Measurements from ENCODE around the gene ETV6.

The ETV6 gene

DNA sequence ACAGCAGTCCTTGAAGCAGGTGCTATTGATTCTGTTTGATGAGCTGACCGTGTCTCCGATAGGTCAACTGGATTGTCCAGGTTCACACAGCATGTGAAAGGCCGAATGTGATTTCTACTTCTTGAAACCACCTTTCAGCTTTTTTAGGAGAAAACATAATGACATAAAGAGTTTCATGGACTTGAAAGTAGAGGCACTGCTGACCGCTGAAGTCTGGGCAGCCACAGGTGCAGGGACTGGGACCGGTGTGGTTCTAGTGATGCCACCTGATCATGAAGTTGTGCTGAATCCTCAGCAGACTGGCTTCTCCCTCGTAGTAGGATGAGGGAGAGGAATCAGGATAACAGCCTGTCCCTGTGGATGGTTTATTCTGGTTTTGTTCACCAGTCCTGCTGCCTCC is 108.1 kb downstream of the ETV6 start:
- no peak overlapping the region for H3K9ac ChIP-seq (ENCODE audit: low read length)
- H3K36me3 ChIP-seq (ENCODE audit: control insufficient read depth, low read depth, low read length), result peaks cover 3% of the 10 kb centered on the region
- no peaks in the 10 kb centered on the region for H3K9me3 ChIP-seq (ENCODE audit: control insufficient read depth, low read depth, low read length)
- H3K27me3 ChIP-seq (ENCODE audit: control insufficient read depth, insufficient read depth, low read length), result no peaks in the 10 kb centered on the region
- no peak overlapping the region for H3K27ac ChIP-seq (ENCODE audit: low read length)
- H3K4me3 ChIP-seq (ENCODE audit: low read length), result no peak overlapping the region
- H3K4me1 ChIP-seq (ENCODE audit: control insufficient read depth, low read depth, low read length), result peaks cover 20% of the 10 kb centered on the region

- Histone ChIP-seq H3K4me3 (ENCODE audit: low read length) (no peak overlapping the region), H3K27ac (ENCODE audit: low read length) (no peak overlapping the region), H3K9ac (ENCODE audit: low read length) (no peak overlapping the region), H3K36me3 (ENCODE audit: control insufficient read depth, low read depth, low read length) (peaks cover 3% of the 10 kb centered on the region), H3K9me3 (ENCODE audit: control insufficient read depth, low read depth, low read length) (no peaks in the 10 kb centered on the region), H3K4me1 (ENCODE audit: control insufficient read depth, low read depth, low read length) (peaks cover 17% of the 10 kb centered on the region), H3K27me3 (ENCODE audit: control insufficient read depth, insufficient read depth, low read length) (no peaks in the 10 kb centered on the region)
These were observed 108.6 kb downstream of the ETV6 start for GRCh38 chr12:11758087-11758486.

DNA sequence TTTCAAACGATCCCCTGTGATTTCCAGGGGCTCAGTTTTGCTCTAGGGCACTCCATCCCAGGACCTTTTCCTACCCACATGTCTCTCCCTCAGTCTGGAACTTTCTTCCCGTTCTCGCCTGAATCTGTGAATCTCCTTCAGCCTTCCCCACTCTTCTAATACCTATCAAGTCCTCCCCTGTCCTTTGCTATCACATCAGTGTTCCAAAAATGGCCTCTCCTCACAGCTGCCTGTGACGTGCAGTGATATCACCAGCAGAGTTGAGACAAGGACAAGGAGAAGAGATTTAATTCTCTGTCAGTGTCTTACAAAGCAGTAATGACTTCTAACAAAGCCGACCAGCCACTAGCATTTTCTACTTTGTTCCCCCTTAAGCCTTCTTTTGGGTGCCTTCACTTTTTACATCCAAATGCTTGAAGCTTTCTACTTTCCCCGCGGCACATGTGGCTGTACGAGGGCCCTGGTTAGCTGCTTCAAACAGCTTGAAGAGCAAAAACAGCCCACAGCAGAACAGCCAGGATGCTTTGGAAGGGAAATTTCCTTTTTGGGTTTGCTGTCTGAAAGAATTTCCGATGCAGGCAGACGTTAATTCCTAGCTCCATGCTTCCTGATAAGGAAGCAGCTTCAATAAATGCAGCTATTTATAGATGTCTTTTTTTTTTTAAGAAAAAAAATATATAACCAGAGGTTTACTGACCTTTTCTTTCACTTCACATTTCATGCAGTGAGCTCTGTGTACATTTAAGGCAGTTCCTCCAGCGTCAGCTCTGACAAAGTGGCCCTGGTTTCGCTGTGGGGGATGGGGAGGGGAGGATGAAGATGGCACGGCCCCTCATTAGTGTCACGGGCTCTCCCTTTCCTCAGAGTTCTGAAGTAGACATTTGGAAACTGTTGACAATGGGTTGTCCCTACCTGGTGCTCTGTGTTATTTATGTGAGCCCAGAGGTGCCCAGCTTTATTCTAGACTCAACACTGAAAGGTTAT is 109.3 kb downstream of the ETV6 start:
- Histone ChIP-seq H3K27me3 (ENCODE audit: control insufficient read depth, insufficient read depth, low read length) (no peaks in the 10 kb centered on the region), H3K36me3 (ENCODE audit: control insufficient read depth, low read depth, low read length) (peaks cover 2% of the 10 kb centered on the region), H3K4me3 (ENCODE audit: low read length) (no peak overlapping the region), H3K27ac (ENCODE audit: low read length) (no peak overlapping the region), H3K4me1 (ENCODE audit: control insufficient read depth, low read depth, low read length) (peaks cover 10% of the 10 kb centered on the region), H3K9me3 (ENCODE audit: control insufficient read depth, low read depth, low read length) (no peaks in the 10 kb centered on the region), H3K9ac (ENCODE audit: low read length) (no peak overlapping the region)

DNA sequence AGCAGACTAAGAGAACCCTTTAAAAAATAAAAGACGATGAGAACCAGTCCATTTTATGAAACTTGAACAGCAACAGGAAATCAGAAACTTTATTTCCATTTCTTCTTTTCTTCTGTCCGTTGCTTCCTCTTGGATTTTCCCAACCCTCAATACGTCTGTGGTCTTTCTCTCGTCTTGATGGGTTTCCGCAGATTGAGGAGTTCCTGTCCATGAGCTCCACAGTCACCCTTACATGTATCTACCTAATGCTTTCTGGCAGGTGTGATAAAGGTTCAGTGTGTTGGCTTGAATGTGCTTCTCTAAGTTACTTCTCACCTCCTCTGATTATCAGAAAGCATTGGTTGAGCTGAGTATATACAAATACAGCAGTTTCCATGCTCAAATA is 110.0 kb downstream of the ETV6 start:
- Histone ChIP-seq H3K9ac (ENCODE audit: low read length) (no peak overlapping the region), H3K4me1 (ENCODE audit: control insufficient read depth, low read depth, low read length) (peaks cover 10% of the 10 kb centered on the region), H3K27ac (ENCODE audit: low read length) (no peak overlapping the region), H3K27me3 (ENCODE audit: control insufficient read depth, insufficient read depth, low read length) (no peaks in the 10 kb centered on the region), H3K36me3 (ENCODE audit: control insufficient read depth, low read depth, low read length) (no peaks in the 10 kb centered on the region), H3K9me3 (ENCODE audit: control insufficient read depth, low read depth, low read length) (no peaks in the 10 kb centered on the region), H3K4me3 (ENCODE audit: low read length) (no peak overlapping the region)

DNA sequence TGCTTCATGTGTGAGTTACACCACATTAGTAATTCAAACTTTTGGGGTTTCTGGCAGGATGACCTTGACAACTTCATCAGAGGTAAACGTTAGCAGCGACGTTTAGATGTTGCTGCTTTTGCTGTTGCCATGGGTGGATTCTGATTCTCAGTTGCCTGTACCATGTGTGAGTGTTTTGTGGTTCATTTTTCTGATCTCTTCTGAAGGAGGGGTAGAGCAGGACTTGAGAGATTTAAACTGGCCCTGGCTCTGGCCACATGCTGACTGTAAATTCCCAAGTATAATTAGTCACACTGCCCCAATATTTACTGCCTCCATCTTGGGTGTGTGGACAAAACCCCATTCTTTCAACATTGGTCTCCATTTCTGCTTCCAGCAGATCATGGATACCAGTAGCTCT is 110.4 kb downstream of the ETV6 start:
- no peak overlapping the region for H3K27ac ChIP-seq (ENCODE audit: low read length)
- H3K36me3 ChIP-seq (ENCODE audit: control insufficient read depth, low read depth, low read length), result no peaks in the 10 kb centered on the region
- H3K4me3 ChIP-seq (ENCODE audit: low read length), result no peak overlapping the region
- peaks cover 10% of the 10 kb centered on the region for H3K4me1 ChIP-seq (ENCODE audit: control insufficient read depth, low read depth, low read length)
- H3K9ac ChIP-seq (ENCODE audit: low read length), result no peak overlapping the region
- H3K27me3 ChIP-seq (ENCODE audit: control insufficient read depth, insufficient read depth, low read length), result no peaks in the 10 kb centered on the region
- H3K9me3 ChIP-seq (ENCODE audit: control insufficient read depth, low read depth, low read length), result no peaks in the 10 kb centered on the region

DNA sequence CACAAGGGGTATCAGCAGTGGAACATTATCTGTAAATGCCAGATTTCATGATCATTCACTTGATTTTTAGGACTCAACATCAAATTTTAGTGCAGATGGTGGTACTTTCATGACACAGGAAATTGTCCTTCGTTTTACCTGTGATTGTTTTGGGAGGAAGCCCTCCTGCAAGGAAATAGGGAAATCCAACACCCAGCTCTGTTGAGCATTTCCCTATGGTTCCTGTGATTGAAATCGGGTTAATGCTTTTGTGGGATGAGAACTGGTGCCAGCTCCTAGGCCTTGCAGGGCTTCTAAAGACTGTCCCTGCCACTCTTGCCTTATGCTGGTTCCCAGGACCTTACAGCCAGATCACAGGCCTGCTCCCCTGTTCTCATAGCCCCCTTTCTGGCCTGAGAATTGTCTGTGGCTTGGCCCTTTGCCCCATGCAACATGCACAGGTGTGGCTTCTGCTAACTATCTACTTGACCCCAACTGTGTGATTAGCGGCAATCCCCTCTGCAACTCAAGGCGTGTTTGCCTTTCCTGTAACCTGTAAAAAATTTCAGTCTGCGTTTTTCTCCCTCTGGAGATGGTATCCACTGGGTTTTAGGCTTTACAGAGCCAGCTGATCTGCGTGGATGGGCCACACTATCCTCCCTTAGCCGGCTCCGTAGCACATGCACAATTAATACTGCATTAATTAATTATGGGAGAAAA is 112.5 kb downstream of the ETV6 start:
- no peak overlapping the region for H3K27ac ChIP-seq (ENCODE audit: low read length)
- no peaks in the 10 kb centered on the region for H3K36me3 ChIP-seq (ENCODE audit: control insufficient read depth, low read depth, low read length)
- peaks cover 23% of the 10 kb centered on the region for H3K4me1 ChIP-seq (ENCODE audit: control insufficient read depth, low read depth, low read length)
- H3K27me3 ChIP-seq (ENCODE audit: control insufficient read depth, insufficient read depth, low read length), result no peaks in the 10 kb centered on the region
- no peaks in the 10 kb centered on the region for H3K9me3 ChIP-seq (ENCODE audit: control insufficient read depth, low read depth, low read length)
- no peak overlapping the region for H3K9ac ChIP-seq (ENCODE audit: low read length)
- no peak overlapping the region for H3K4me3 ChIP-seq (ENCODE audit: low read length)

DNA sequence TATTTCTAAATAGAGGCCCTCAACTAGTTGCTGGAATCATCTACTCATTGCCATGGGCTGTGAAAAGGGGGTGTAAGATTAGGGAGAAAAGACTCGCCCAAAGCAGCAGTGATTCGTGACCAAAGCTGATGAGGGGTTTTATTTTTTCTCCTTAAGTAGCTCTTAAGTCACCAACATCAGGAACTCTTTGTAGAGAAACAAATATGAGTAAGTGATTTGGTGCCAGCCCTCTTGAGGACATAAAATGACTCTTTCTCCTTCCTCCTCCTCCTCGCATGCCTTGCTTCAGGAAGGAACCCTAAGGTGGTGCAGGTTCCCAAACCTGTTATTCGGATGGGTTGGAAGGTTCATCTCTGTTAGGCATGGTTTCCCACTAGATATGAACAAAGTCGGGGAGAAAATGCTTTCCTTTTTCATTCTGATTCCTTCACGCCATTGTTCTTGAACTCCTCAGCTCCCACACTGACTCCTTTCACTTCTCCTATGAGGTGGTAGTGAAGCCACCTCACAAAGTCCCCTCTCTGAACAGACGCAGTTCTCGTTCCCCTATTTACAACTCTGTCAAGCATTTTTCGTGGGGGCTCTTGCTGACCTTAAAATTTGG is 113.4 kb downstream of the ETV6 start:
- no peaks in the 10 kb centered on the region for H3K36me3 ChIP-seq (ENCODE audit: control insufficient read depth, low read depth, low read length)
- no peak overlapping the region for H3K9ac ChIP-seq (ENCODE audit: low read length)
- no peaks in the 10 kb centered on the region for H3K9me3 ChIP-seq (ENCODE audit: control insufficient read depth, low read depth, low read length)
- no peak overlapping the region for H3K27ac ChIP-seq (ENCODE audit: low read length)
- H3K27me3 ChIP-seq (ENCODE audit: control insufficient read depth, insufficient read depth, low read length), result no peaks in the 10 kb centered on the region
- H3K4me1 ChIP-seq (ENCODE audit: control insufficient read depth, low read depth, low read length), result peaks cover 23% of the 10 kb centered on the region
- no peak overlapping the region for H3K4me3 ChIP-seq (ENCODE audit: low read length)

DNA sequence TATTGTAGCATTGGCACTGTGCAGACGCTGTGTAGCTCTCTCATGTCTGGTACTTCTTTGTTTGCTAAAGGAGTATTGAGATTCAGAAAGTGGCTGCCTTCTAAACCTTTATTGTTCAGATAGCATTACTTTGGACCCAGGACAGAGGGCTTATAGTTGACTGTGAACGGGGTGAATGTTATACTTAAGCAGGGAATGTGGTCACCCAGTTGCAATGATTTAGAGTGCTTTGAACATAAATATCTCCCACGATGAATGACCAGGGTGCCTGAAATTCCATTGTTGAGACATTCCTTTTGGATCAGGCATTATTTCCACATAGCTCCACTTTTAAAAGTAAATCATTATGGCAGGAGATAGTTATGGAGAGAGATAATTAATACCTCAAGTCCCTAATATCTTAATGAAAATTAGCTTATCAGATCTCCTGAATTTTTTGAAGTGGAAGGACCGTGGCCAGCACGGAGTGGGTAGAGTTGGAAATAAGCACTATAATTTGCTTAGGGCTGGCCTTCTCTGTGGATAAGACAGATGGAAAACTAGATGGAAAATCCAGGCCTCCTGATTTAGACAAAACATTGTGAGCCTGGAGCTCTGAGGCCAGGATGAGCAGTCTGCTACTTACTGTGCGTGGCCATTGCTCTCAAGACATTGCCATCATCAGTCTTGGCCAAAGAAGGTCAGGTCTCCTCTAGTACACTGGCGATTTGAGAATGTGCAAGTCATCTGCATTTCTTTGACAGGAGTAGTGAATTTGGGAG is 114.5 kb downstream of the ETV6 start:
- no peak overlapping the region for H3K9ac ChIP-seq (ENCODE audit: low read length)
- H3K27me3 ChIP-seq (ENCODE audit: control insufficient read depth, insufficient read depth, low read length), result no peaks in the 10 kb centered on the region
- peaks cover 31% of the 10 kb centered on the region for H3K4me1 ChIP-seq (ENCODE audit: control insufficient read depth, low read depth, low read length)
- H3K27ac ChIP-seq (ENCODE audit: low read length), result no peak overlapping the region
- no peak overlapping the region for H3K4me3 ChIP-seq (ENCODE audit: low read length)
- H3K36me3 ChIP-seq (ENCODE audit: control insufficient read depth, low read depth, low read length), result no peaks in the 10 kb centered on the region
- no peaks in the 10 kb centered on the region for H3K9me3 ChIP-seq (ENCODE audit: control insufficient read depth, low read depth, low read length)

- Histone ChIP-seq H3K9ac (ENCODE audit: low read length) (no peak overlapping the region), H3K4me3 (ENCODE audit: low read length) (no peak overlapping the region), H3K4me1 (ENCODE audit: control insufficient read depth, low read depth, low read length) (peaks cover 31% of the 10 kb centered on the region), H3K9me3 (ENCODE audit: control insufficient read depth, low read depth, low read length) (no peaks in the 10 kb centered on the region), H3K27me3 (ENCODE audit: control insufficient read depth, insufficient read depth, low read length) (no peaks in the 10 kb centered on the region), H3K27ac (ENCODE audit: low read length) (no peak overlapping the region), H3K36me3 (ENCODE audit: control insufficient read depth, low read depth, low read length) (no peaks in the 10 kb centered on the region)
These were observed 115.4 kb downstream of the ETV6 start for GRCh38 chr12:11764837-11765236.

DNA sequence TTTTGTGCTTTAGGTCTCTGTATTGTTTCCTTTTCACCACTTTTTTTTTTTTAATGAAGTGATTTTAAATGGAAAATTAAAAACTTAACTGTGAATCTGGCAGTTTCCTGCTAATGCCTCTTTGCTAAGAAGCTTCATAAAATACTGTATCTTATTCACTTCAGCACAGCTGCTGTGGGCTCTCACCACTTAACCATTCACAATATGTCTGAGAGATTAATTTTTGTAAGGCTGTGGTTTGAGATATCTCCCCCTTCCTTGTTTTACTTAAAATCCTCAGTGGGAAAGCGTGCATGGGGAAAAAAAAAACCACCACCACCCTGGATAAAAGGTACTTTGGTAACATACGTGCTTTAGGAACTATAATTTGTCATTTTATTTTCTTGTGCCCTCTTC is 115.9 kb downstream of the ETV6 start:
- no peaks in the 10 kb centered on the region for H3K27me3 ChIP-seq (ENCODE audit: control insufficient read depth, insufficient read depth, low read length)
- no peaks in the 10 kb centered on the region for H3K36me3 ChIP-seq (ENCODE audit: control insufficient read depth, low read depth, low read length)
- no peak overlapping the region for H3K4me3 ChIP-seq (ENCODE audit: low read length)
- no peak overlapping the region for H3K9ac ChIP-seq (ENCODE audit: low read length)
- no peak overlapping the region for H3K27ac ChIP-seq (ENCODE audit: low read length)
- peaks cover 31% of the 10 kb centered on the region for H3K4me1 ChIP-seq (ENCODE audit: control insufficient read depth, low read depth, low read length)
- no peaks in the 10 kb centered on the region for H3K9me3 ChIP-seq (ENCODE audit: control insufficient read depth, low read depth, low read length)
